ENCODE results near the gene PIF1.
"Not testable (repeated sequence)": the region's sequence is repeated elsewhere in the genome, so short reads cannot be mapped to it uniquely, and the experiment has no call there.

- TF ChIP-seq CTCF (conservative IDR thresholded peaks at IDR 0.05); ZFX (IDR thresholded peaks at IDR 0.05): not testable (repeated sequence)
These were observed 11.2 kb downstream of the PIF1 start for GRCh38 chr15:64814283-64814682.

All from C4-2B (cell line).